Measurements from ENCODE around the gene FARS2. TPM values are rescaled to one million over a fixed set of nuclear protein-coding genes. Genes with fewer than 3 reads are reported as not detected.

FARS2 gene
- total and polyA plus RNA-seq, 9 of the 15 experiments (the other 6 are each of a cell fraction or from before 2014, with no cell fraction given) = 16.5 to 62.2 (median 27.0) TPM

DNA sequence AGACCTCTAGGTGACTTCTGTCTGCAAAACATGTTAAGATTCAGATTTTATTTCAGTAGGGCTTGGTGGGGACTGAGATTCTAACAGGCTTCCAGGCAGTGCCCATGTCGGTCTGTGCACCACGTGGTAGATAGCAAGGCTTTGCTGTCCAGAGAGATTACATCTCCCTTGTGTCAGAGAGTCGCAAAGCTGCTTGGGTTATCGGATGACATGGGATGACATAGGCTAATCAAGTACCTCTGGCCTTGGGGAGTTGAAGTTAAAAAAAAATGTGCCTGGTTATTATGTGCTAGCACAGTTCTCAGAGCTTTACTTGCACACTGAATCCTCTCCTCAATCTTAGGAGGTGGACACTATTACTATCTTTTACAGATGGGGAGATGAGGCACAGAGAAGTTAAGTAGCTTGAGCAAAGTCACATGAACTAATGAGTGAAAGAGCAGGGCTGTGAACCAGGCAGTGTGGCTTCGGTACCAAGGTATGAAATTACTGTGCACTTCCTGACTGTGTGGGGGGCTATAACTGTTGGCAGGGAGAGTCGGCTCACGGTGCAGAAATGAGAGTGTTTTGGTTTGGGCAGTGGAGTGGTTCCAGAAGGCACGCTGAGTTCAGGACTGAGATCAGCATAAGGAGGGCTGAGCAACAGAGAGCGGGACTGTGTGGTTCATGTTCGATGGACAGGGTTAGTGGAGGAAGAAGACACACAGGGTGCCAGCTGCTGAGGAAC lies 41.1 kb downstream of the FARS2 start:
- in situ Hi-C loops (cut with MboI) = no loop called here
- H3K9me3 ChIP-seq (replicated peaks; ENCODE audit: control insufficient read depth, insufficient read depth, low read depth, low read length) = no peaks in the 10 kb centered on the region
- peak; percentile 86 for FAIRE-seq
- ChIA-PET CTCF (ENCODE audit: low intra/inter-chr PET ratio) (interaction anchor here (1.2 to 1.4 kb wide), 2 partner anchors 82 to 158 kb away, joined by 3 to 4 read pairs; no protein-coding TSS in a partner anchor), POLR2A (interaction anchor here (0.6 to 2.1 kb wide), 8 partner anchors 9 to 951 kb away, joined by 3 to 9 read pairs (median 4); no protein-coding TSS in a partner anchor)
- H2AFZ ChIP-seq (ENCODE audit: low read depth, low read length) = peak overlapping the region; percentile 26
- peak; percentile 43 to 79 (median 60) for DNase-seq (ENCODE audit: extremely low read depth in 1 of 4, low spot score in 3 of 4)
- no peak overlapping the region for H3K4me3 ChIP-seq
- peak overlapping the region; percentile 12 to 64; a peak in 2 of 4 replicates for H3K9ac ChIP-seq (ENCODE audit: insufficient read depth in 1 of 2, low read depth in 2 of 2, low read length in 2 of 2)
- no peaks in the 10 kb centered on the region for H4K20me1 ChIP-seq (replicated peaks; ENCODE audit: control insufficient read depth, insufficient read depth, low read length)
- no TSS peak for BruUV-seq (replicated peaks)
- peak overlapping the region; percentile 49; the same call in 2 of the 3 replicates for H3K27ac ChIP-seq (ENCODE audit: extremely low read depth, low read depth, low read length)
- H3K27me3 ChIP-seq (ENCODE audit: control insufficient read depth in 2 of 2, insufficient read depth in 2 of 2, low read length in 2 of 2) = no peaks in the 10 kb centered on the region
- peaks cover 22 to 39% of the 10 kb centered on the region in 2 experiments; a peak in 4 of 5 replicates for H3K4me1 ChIP-seq (replicated peaks in 1 of 2; ENCODE audit: control insufficient read depth in 2 of 2, insufficient read depth in 2 of 2, low read length in 2 of 2)
- H3K36me3 ChIP-seq (ENCODE audit: control insufficient read depth, insufficient read depth, low read length) = no peaks in the 10 kb centered on the region
- intact Hi-C loops (cut with micrococcal nuclease) = loop anchor here (2.0 to 5.0 kb wide), 2 partner anchors 40 to 88 kb away; partner anchors contain the start of genes FARS2 and LYRM4
- ATAC-seq = peak; percentile 87
- WGBS (ENCODE audit: insufficient coverage, low coverage, missing lambda C conversion rate) = 35% methylated on average over 10 of the region's 10 CpGs
- H3K9me1 ChIP-seq (ENCODE audit: control insufficient read depth, insufficient read depth, low read length) = peaks cover 3% of the 10 kb centered on the region
- peak overlapping the region; percentile 54 for H3K4me2 ChIP-seq (ENCODE audit: insufficient read depth, low read length)
- peaks cover 56% of the 10 kb centered on the region for H3K79me2 ChIP-seq (ENCODE audit: control insufficient read depth, insufficient read depth, low read length)
- 0 out of 2 replicates have a peak, but pooled peaks have one; percentile 6 for TF ChIP-seq BHLHE40 (IDR thresholded peaks at IDR 0.05; ENCODE audit: low read length)
- TF ChIP-seq, protein P1, sequence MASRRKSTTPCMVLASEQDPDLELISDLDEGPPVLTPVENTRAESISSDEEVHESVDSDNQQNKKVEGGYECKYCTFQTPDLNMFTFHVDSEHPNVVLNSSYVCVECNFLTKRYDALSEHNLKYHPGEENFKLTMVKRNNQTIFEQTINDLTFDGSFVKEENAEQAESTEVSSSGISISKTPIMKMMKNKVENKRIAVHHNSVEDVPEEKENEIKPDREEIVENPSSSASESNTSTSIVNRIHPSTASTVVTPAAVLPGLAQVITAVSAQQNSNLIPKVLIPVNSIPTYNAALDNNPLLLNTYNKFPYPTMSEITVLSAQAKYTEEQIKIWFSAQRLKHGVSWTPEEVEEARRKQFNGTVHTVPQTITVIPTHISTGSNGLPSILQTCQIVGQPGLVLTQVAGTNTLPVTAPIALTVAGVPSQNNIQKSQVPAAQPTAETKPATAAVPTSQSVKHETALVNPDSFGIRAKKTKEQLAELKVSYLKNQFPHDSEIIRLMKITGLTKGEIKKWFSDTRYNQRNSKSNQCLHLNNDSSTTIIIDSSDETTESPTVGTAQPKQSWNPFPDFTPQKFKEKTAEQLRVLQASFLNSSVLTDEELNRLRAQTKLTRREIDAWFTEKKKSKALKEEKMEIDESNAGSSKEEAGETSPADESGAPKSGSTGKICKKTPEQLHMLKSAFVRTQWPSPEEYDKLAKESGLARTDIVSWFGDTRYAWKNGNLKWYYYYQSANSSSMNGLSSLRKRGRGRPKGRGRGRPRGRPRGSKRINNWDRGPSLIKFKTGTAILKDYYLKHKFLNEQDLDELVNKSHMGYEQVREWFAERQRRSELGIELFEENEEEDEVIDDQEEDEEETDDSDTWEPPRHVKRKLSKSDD (conservative IDR thresholded peaks at IDR 0.05; ENCODE audit: low read length) = no peak
- TF ChIP-seq ZNF311 (CRISPR knock-in tag; IDR thresholded peaks at IDR 0.05) = no peak
- no peak for TF ChIP-seq POLR2A (conservative IDR thresholded peaks at IDR 0.05)
- TF ChIP-seq SMARCA5 (IDR thresholded peaks at IDR 0.05) = no peak
- TF ChIP-seq ADNP (tag; IDR thresholded peaks at IDR 0.05) = no peak
- TF ChIP-seq CBX3 (IDR thresholded peaks at IDR 0.05; ENCODE audit: borderline replicate concordance in 1 of 2, low read length in 2 of 2) = no peak
- TF ChIP-seq ZNF224 (CRISPR knock-in tag; IDR thresholded peaks at IDR 0.05) = no peak
- TF ChIP-seq, protein P2, sequence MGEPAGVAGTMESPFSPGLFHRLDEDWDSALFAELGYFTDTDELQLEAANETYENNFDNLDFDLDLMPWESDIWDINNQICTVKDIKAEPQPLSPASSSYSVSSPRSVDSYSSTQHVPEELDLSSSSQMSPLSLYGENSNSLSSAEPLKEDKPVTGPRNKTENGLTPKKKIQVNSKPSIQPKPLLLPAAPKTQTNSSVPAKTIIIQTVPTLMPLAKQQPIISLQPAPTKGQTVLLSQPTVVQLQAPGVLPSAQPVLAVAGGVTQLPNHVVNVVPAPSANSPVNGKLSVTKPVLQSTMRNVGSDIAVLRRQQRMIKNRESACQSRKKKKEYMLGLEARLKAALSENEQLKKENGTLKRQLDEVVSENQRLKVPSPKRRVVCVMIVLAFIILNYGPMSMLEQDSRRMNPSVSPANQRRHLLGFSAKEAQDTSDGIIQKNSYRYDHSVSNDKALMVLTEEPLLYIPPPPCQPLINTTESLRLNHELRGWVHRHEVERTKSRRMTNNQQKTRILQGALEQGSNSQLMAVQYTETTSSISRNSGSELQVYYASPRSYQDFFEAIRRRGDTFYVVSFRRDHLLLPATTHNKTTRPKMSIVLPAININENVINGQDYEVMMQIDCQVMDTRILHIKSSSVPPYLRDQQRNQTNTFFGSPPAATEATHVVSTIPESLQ (CRISPR knock-in tag; IDR thresholded peaks at IDR 0.05) = no peak
- no peak for TF ChIP-seq SP1 (CRISPR knock-in tag; IDR thresholded peaks at IDR 0.05)
- TF ChIP-seq SPI1 (IDR thresholded peaks at IDR 0.05; ENCODE audit: borderline replicate concordance, low read depth, low read length) = no peak
- no peak for TF ChIP-seq ZNF232 (CRISPR knock-in tag; IDR thresholded peaks at IDR 0.05)
- no peak for TF ChIP-seq PCBP1 (IDR thresholded peaks at IDR 0.05; ENCODE audit: low read depth, low read length, poor library complexity, severe bottlenecking)
- no peak for TF ChIP-seq BRF1 (IDR thresholded peaks at IDR 0.05; ENCODE audit: borderline replicate concordance, extremely low read depth, insufficient read length)
